DOHH2 (cell line): ENCODE measurements around the gene AP4M1.

ENCODE experiments used
- H3F3A ChIP-seq: fragments of 200-600 bp; sonication (generic), shearing (Covaris generic); 2 replicates; pipeline ENCODE4 v1.6.0; 2016; ENCODE audit warnings: antibody characterized with exemption, mild to moderate bottlenecking; ENCODE audit not compliant: control insufficient read depth, insufficient read depth
- H3K27ac ChIP-seq: fragments of 200-600 bp; sonication (generic); 2 replicates; pipeline ENCODE4 v1.5.1; 2014; ENCODE audit warnings: low read depth, mild to moderate bottlenecking, low read length, moderate library complexity
- H3K27me3 ChIP-seq: fragments of 200-600 bp; sonication (generic); 2 replicates; pipeline ENCODE4 v1.6.1; 2014; ENCODE audit warnings: mild to moderate bottlenecking, low read length, mixed read lengths; ENCODE audit not compliant: control insufficient read depth
- H3K36me3 ChIP-seq: fragments of 200-600 bp; sonication (generic); 2 replicates; pipeline ENCODE4 v1.6.1; 2014; ENCODE audit warnings: mild to moderate bottlenecking, low read length, moderate library complexity, mixed read lengths; ENCODE audit not compliant: control insufficient read depth
- H3K4me1 ChIP-seq: fragments of 200-600 bp; sonication (generic); 2 replicates; pipeline ENCODE4 v1.6.1; 2014; ENCODE audit warnings: mild to moderate bottlenecking, low read length, mixed read lengths; ENCODE audit not compliant: control insufficient read depth
- H3K4me2 ChIP-seq: fragments of 200-600 bp; sonication (generic); 2 replicates; pipeline ENCODE4 v1.6.0; 2014; ENCODE audit warnings: mild to moderate bottlenecking, low read length, moderate library complexity
- H3K4me3 ChIP-seq: fragments of 200-600 bp; sonication (generic); 2 replicates; pipeline ENCODE4 v1.5.1; 2014; ENCODE audit warnings: mild to moderate bottlenecking, low read length, mixed read lengths
- H3K79me2 ChIP-seq: fragments of 200-600 bp; sonication (generic); 2 replicates; pipeline ENCODE4 v1.6.1; 2014; ENCODE audit warnings: mild to moderate bottlenecking, low read length, mixed read lengths; ENCODE audit not compliant: control insufficient read depth
- H3K9me2 ChIP-seq: fragments of 200-600 bp; sonication (generic); replicated peaks from 2 replicates; pipeline ENCODE4 v1.6.1; 2014; ENCODE audit warnings: mild to moderate bottlenecking, low read length, mixed read lengths; ENCODE audit not compliant: control insufficient read depth
- H3K9me3 ChIP-seq: fragments of 200-600 bp; sonication (generic); 2 replicates; pipeline ENCODE4 v1.6.1; 2014; ENCODE audit warnings: antibody characterized with exemption, low read length, mixed read lengths; ENCODE audit not compliant: control insufficient read depth, insufficient read depth
- H4K20me1 ChIP-seq: fragments of 200-600 bp; sonication (generic); 2 replicates; pipeline ENCODE4 v1.6.0; 2014; ENCODE audit warnings: low read depth, mild to moderate bottlenecking, antibody characterized with exemption, low read length, moderate library complexity; ENCODE audit not compliant: control insufficient read depth, insufficient read depth
- CTCF ChIP-seq: fragments of 200-600 bp; sonication (generic); IDR thresholded peaks from one replicate; pipeline ENCODE4 v1.5.1; 2014; ENCODE audit warnings: antibody characterized with exemption, mild to moderate bottlenecking, low read depth, low read length; ENCODE audit not compliant: poor library complexity, severe bottlenecking
- EZH2phosphoT487 ChIP-seq: fragments of 200-600 bp; sonication (generic); IDR thresholded peaks from 2 replicates; pipeline ENCODE4 v1.6.1; 2017; ENCODE audit warnings: borderline replicate concordance, mild to moderate bottlenecking, antibody characterized with exemption, low read length, moderate library complexity, mixed read lengths

Gene AP4M1

GRCh38 chr7:100088095-100088620, 13.3 kb upstream of the AP4M1 start:
- peaks cover 37% of the 10 kb centered on the region for H3K36me3 ChIP-seq
- H3K79me2 ChIP-seq, result peaks cover 25% of the 10 kb centered on the region
- H3K27ac ChIP-seq, result peak overlapping the region; percentile 66
- TF ChIP-seq CTCF (no peak), EZH2phosphoT487 (no peak)
- no peaks in the 10 kb centered on the region for H3K9me3 ChIP-seq
- peaks cover 30% of the 10 kb centered on the region for H3K4me1 ChIP-seq
- H3K4me2 ChIP-seq, result peak overlapping the region; percentile 97
- H3K27me3 ChIP-seq, result peaks cover 7% of the 10 kb centered on the region; the same call in 1 of the 2 replicates
- H3F3A ChIP-seq, result peaks cover 49% of the 10 kb centered on the region
- peak overlapping the region; percentile 82 for H3K4me3 ChIP-seq
- H4K20me1 ChIP-seq, result no peaks in the 10 kb centered on the region
- no peaks in the 10 kb centered on the region for H3K9me2 ChIP-seq

- peak within 1 kb of the TSS; percentile 66 for H3K27ac ChIP-seq
- peaks cover 25% of the 10 kb centered on the region for H3K79me2 ChIP-seq
- H3K36me3 ChIP-seq, result peaks cover 44% of the 10 kb centered on the region
- H3K4me2 ChIP-seq, result peak within 1 kb of the TSS; percentile 97
- peaks cover 54% of the 10 kb centered on the region for H3F3A ChIP-seq
- H4K20me1 ChIP-seq, result 0 out of 2 replicates have a peak, but pooled peaks cover under 1% of the 10 kb centered on the region
- H3K9me2 ChIP-seq, result no peaks in the 10 kb centered on the region
- peaks cover 28% of the 10 kb centered on the region for H3K4me1 ChIP-seq
- H3K9me3 ChIP-seq, result no peaks in the 10 kb centered on the region
- H3K27me3 ChIP-seq, result peaks cover 6% of the 10 kb centered on the region; the same call in 1 of the 2 replicates
- peak within 1 kb of the TSS; percentile 82 for H3K4me3 ChIP-seq
- TF ChIP-seq EZH2phosphoT487, result no peak
- no peak for TF ChIP-seq CTCF
Observed at GRCh38 chr7:100088621-100089457, 12.6 kb upstream of the AP4M1 start, which contains the start of gene COPS6. Gene COPS6, plus strand, starts transcription at chr7:100088969. Its CDS starts 22 bp downstream, at chr7:100088991.

GRCh38 chr7:100089458-100090196, 11.8 kb upstream of the AP4M1 start:
- Histone ChIP-seq H3K27me3 (peaks cover 4% of the 10 kb centered on the region; the same call in 1 of the 2 replicates), H3K9me3 (no peaks in the 10 kb centered on the region), H3K4me1 (peaks cover 28% of the 10 kb centered on the region), H3K4me2 (peak overlapping the region; percentile 97), H3K36me3 (peaks cover 52% of the 10 kb centered on the region), H3K4me3 (peak overlapping the region; percentile 82), H3K9me2 (no peaks in the 10 kb centered on the region), H3F3A (peaks cover 58% of the 10 kb centered on the region), H3K27ac (peak overlapping the region; percentile 66), H3K79me2 (peaks cover 25% of the 10 kb centered on the region), H4K20me1 (0 out of 2 replicates have a peak, but pooled peaks cover 6% of the 10 kb centered on the region)
- no peak for TF ChIP-seq CTCF
- TF ChIP-seq EZH2phosphoT487, result no peak
